ENCODE measurements around the gene PTPN1.

- TF ChIP-seq CTCF (IDR thresholded peaks at IDR 0.05 in 4 of 5, conservative IDR thresholded peaks at IDR 0.05 in 1 of 5) (no peak), POLR2A (IDR thresholded peaks at IDR 0.05) (no peak)
These were observed 70.8 kb downstream of the PTPN1 start for GRCh38 chr20:50580842-50581544.

Data from gastrocnemius medialis (tissue), 4 donors.